H1 (cell line): Measurements from ENCODE around the gene TNFRSF6B. TPM values are rescaled to one million over a fixed set of nuclear protein-coding genes. Genes with fewer than 3 reads are reported as not detected.

Source experiments
- CTCF ChIA-PET: fragments of 300-600 bp; sonication (Branson Sonifier 250); formaldehyde crosslinking; loops from one replicate; lab custom pipeline; 2021; ENCODE audit not compliant: partially characterized antibody; lab: Charles Lee
- POLR2A ChIA-PET: fragments of 300-600 bp; sonication (Branson Sonifier 250); formaldehyde crosslinking; loops from one replicate; lab custom pipeline; 2021; ENCODE audit warnings: inconsistent platforms; ENCODE audit not compliant: partially characterized antibody; lab: Charles Lee
- DNase-seq, 2 experiments: peaks; one replicate each; pipeline versions ENCODE4 v3.0.0 to v3.0.0-alpha.2; 2010 to 2022; ENCODE audit warnings: low spot score in 2 of 2, low read depth in 1 of 2, mixed read lengths in 1 of 2
- FAIRE-seq: peaks from 2 replicates; lab custom pipeline; 2011; peaks lifted over from hg19 to GRCh38; lab: Jason Lieb, UNC
- H2AFZ ChIP-seq: 2 replicates; pipeline ENCODE4 v1.8.1; 2012; ENCODE audit warnings: low read length, inconsistent platforms
- H2AK5ac ChIP-seq: 2 replicates; pipeline ENCODE4 v1.6.1; 2013; ENCODE audit warnings: low read depth, low read length
- H2BK120ac ChIP-seq: replicated peaks from 2 replicates; pipeline ENCODE3; 2013; ENCODE audit warnings: low read depth, low read length, inconsistent platforms
- H2BK12ac ChIP-seq: 2 replicates; pipeline ENCODE4 v1.6.1; 2013; ENCODE audit warnings: low read depth, low read length
- H2BK15ac ChIP-seq: 2 replicates; pipeline ENCODE4 v1.6.1; 2013; ENCODE audit warnings: low read length
- H2BK20ac ChIP-seq: 2 replicates; pipeline ENCODE4 v1.6.1; 2013; ENCODE audit warnings: low read length
- H2BK5ac ChIP-seq: 2 replicates; pipeline ENCODE4 v1.6.1; 2013; ENCODE audit warnings: low read depth, low read length
- H3K14ac ChIP-seq: 2 replicates; pipeline ENCODE4 v1.6.1; 2013; ENCODE audit warnings: inconsistent platforms; ENCODE audit not compliant: insufficient read length
- H3K18ac ChIP-seq: 2 replicates; pipeline ENCODE4 v1.6.1; 2013; ENCODE audit warnings: low read length; ENCODE audit errors: extremely low read depth
- H3K23ac ChIP-seq: 2 replicates; pipeline ENCODE4 v1.6.1; 2013; ENCODE audit warnings: inconsistent platforms; ENCODE audit not compliant: insufficient read length
- H3K23me2 ChIP-seq: 2 replicates; pipeline ENCODE4 v1.6.1; 2013; ENCODE audit warnings: low read depth, low read length
- H3K27ac ChIP-seq: 2 replicates; pipeline ENCODE4 v1.6.1; 2011; ENCODE audit warnings: low read depth, low read length, inconsistent platforms
- H3K27me3 ChIP-seq, 4 experiments: replicated peaks in 1 of 4; 1 replicate in 1 of 4; 2 replicates in 3 of 4; pipeline versions ENCODE4 v1.6.1 to v1.8.1; 2011 to 2013; ENCODE audit warnings: low read length in 3 of 4, mild to moderate bottlenecking in 3 of 4, inconsistent platforms in 2 of 4, mixed read lengths in 2 of 4, moderate library complexity in 1 of 4; ENCODE audit not compliant: control insufficient read depth in 3 of 4, insufficient read depth in 3 of 4; ENCODE audit errors: extremely low read depth in 1 of 4
- H3K36me3 ChIP-seq, 4 experiments: 2 replicates each; pipeline versions ENCODE4 v1.6.1 to v1.8.1; 2011 to 2013; ENCODE audit warnings: mild to moderate bottlenecking in 4 of 4, low read length in 3 of 4, moderate library complexity in 2 of 4, control low read depth in 1 of 4, inconsistent platforms in 1 of 4; ENCODE audit not compliant: insufficient read depth in 4 of 4, control insufficient read depth in 2 of 4
- H3K4ac ChIP-seq: replicated peaks from 2 replicates; pipeline ENCODE3; 2013; ENCODE audit warnings: low read length, low read depth, mixed read lengths, inconsistent platforms; ENCODE audit not compliant: insufficient read length
- H3K4me1 ChIP-seq, 4 experiments: replicated peaks in 1 of 4; 1 replicate in 1 of 4; 2 replicates in 3 of 4; pipeline versions ENCODE4 v1.6.1 to v1.8.1; 2011 to 2013; ENCODE audit warnings: low read length in 3 of 4, inconsistent platforms in 2 of 4, mixed read lengths in 1 of 4; ENCODE audit not compliant: insufficient read depth in 4 of 4, control insufficient read depth in 3 of 4
- H3K4me2 ChIP-seq, 2 experiments: 2 replicates each; pipeline versions ENCODE4 v1.6.1 to v1.8.1; 2011 to 2013; ENCODE audit warnings: low read depth in 2 of 2, low read length in 2 of 2, control low read depth in 1 of 2, inconsistent platforms in 1 of 2, mild to moderate bottlenecking in 1 of 2; ENCODE audit not compliant: insufficient read depth in 1 of 2
- H3K4me3 ChIP-seq, 4 experiments: fragments of 200-600, 300-600 bp in 1 of 4; sonication (generic), shearing (Covaris generic), sonication (Bioruptor Twin) in 1 of 4; 2 replicates each; pipeline versions ENCODE4 v1.5.1 to v1.8.1; 2011 to 2016; ENCODE audit warnings: low read length in 4 of 4, low read depth in 3 of 4, control low read depth in 2 of 4, inconsistent platforms in 2 of 4, mild to moderate bottlenecking in 2 of 4, mixed read lengths in 1 of 4, moderate library complexity in 1 of 4; ENCODE audit not compliant: insufficient read depth in 2 of 4; ENCODE audit errors: extremely low read depth in 1 of 4
- H3K56ac ChIP-seq: replicated peaks from 2 replicates; pipeline ENCODE3; 2013; ENCODE audit warnings: low read depth, mild to moderate bottlenecking, mixed read lengths, low read length, inconsistent platforms; ENCODE audit not compliant: insufficient read length
- H3K79me1 ChIP-seq: 2 replicates; pipeline ENCODE4 v1.6.1; 2013; ENCODE audit warnings: low read depth, low read length, control low read depth
- H3K79me2 ChIP-seq, 2 experiments: 2 replicates each; pipeline versions ENCODE4 v1.6.1 to v1.8.1; 2012 to 2013; ENCODE audit warnings: low read length in 2 of 2, mild to moderate bottlenecking in 2 of 2, inconsistent platforms in 1 of 2; ENCODE audit not compliant: insufficient read depth in 2 of 2, control insufficient read depth in 1 of 2
- H3K9ac ChIP-seq, 4 experiments: replicated peaks in 1 of 4; 1 replicate in 1 of 4; 2 replicates in 3 of 4; pipeline versions ENCODE4 v1.6.1 to v1.8.1; 2011 to 2013; ENCODE audit warnings: low read depth in 3 of 4, low read length in 3 of 4, control low read depth in 2 of 4, mild to moderate bottlenecking in 2 of 4, moderate library complexity in 2 of 4, inconsistent platforms in 1 of 4; ENCODE audit errors: extremely low read depth in 1 of 4
- H3K9me3 ChIP-seq, 2 experiments: 2 replicates each; pipeline versions ENCODE4 v1.6.1 to v1.8.1; 2012 to 2013; ENCODE audit warnings: mild to moderate bottlenecking in 2 of 2, moderate library complexity in 2 of 2, control low read depth in 1 of 2, inconsistent platforms in 1 of 2, low read depth in 1 of 2, low read length in 1 of 2, mixed read lengths in 1 of 2; ENCODE audit not compliant: insufficient read depth in 2 of 2
- H4K20me1 ChIP-seq, 2 experiments: replicated peaks in 1 of 2; 2 replicates each; pipeline versions ENCODE3 to v1.8.1; 2011 to 2013; ENCODE audit warnings: inconsistent platforms in 2 of 2, low read length in 2 of 2, mild to moderate bottlenecking in 1 of 2; ENCODE audit not compliant: insufficient read depth in 2 of 2, control insufficient read depth in 1 of 2
- H4K5ac ChIP-seq: 2 replicates; pipeline ENCODE4 v1.6.1; 2013; ENCODE audit warnings: low read length, low read depth, mixed read lengths, inconsistent platforms; ENCODE audit not compliant: insufficient read length
- H4K8ac ChIP-seq: 2 replicates; pipeline ENCODE4 v1.8.0; 2013; ENCODE audit warnings: mild to moderate bottlenecking, moderate library complexity, low read length, inconsistent platforms; ENCODE audit not compliant: insufficient read depth; ENCODE audit errors: extremely low read depth
- H4K91ac ChIP-seq: replicated peaks from 2 replicates; pipeline ENCODE3; 2013; ENCODE audit warnings: low read length, mixed read lengths, inconsistent platforms; ENCODE audit not compliant: insufficient read length
- CBX5 ChIP-seq: fragments of 300-800, 300-1000 bp; sonication (generic); IDR thresholded peaks from 2 replicates; pipeline ENCODE4 v1.7.1; 2016; ENCODE audit warnings: antibody characterized with exemption, low read length, low read depth
- EP300 ChIP-seq, 2 experiments: IDR thresholded peaks; 1 replicate in 1 of 2; 2 replicates in 1 of 2; pipeline ENCODE4 v1.6.1; 2011 to 2012; ENCODE audit warnings: low read depth in 2 of 2, low read length in 2 of 2, mild to moderate bottlenecking in 2 of 2, borderline replicate concordance in 1 of 2, inconsistent platforms in 1 of 2, moderate library complexity in 1 of 2
- GABPA ChIP-seq: IDR thresholded peaks from 2 replicates; pipeline ENCODE4 v1.6.1; 2011; ENCODE audit warnings: mild to moderate bottlenecking, low read length, moderate library complexity, borderline replicate concordance; ENCODE audit not compliant: insufficient read depth
- PHF8 ChIP-seq: fragments of 200-600 bp; sonication (generic); conservative IDR thresholded peaks from 2 replicates; pipeline ENCODE4 v1.7.1; 2012; ENCODE audit warnings: low read depth, mild to moderate bottlenecking, inconsistent platforms, low read length, moderate library complexity
- POLR2AphosphoS5 ChIP-seq: IDR thresholded peaks from 2 replicates; pipeline ENCODE4 v1.6.1; 2011; ENCODE audit warnings: low read depth, low read length
- RFX5 ChIP-seq: IDR thresholded peaks from 2 replicates; pipeline ENCODE4 v1.6.1; 2011; ENCODE audit warnings: low read depth, low read length, improper control_type of control experiment, borderline replicate concordance
- TAF7 ChIP-seq: optimal IDR thresholded peaks from 2 replicates; pipeline ENCODE3; 2011; ENCODE audit warnings: low read depth, mild to moderate bottlenecking, inconsistent platforms, low read length, moderate library complexity, borderline replicate concordance
- WGBS, 2 experiments: shearing (Covaris generic) in 1 of 2; methylation state at CpG; one replicate each; pipeline versions ENCODE4 v1.1.6 to v1.1.7; 2013 to 2015; ENCODE audit warnings: low lambda C conversion rate in 2 of 2, mixed read lengths in 2 of 2, inconsistent platforms in 1 of 2, low coverage in 1 of 2, missing lambda C conversion rate in 1 of 2; ENCODE audit not compliant: insufficient replicate concordance in 2 of 2, insufficient coverage in 1 of 2, insufficient read length in 1 of 2; ENCODE audit errors: extremely low coverage in 1 of 2, missing lambda C conversion rate in 1 of 2; 5-methylcytosine and 5-hydroxymethylcytosine counted together
- polyA plus RNA-seq, 7 experiments: library from polyadenylated mRNA; depleted of rRNA in 3 of 7; stranded (reverse) in 5 of 7; unstranded in 2 of 7; fragments of >200 nt in 5 of 7; fragments of 200-250 nt in 2 of 7; gene quantifications; 1 replicate in 5 of 7; 2 replicates in 1 of 7; 4 replicates in 1 of 7; pipeline versions ENCODE4 v1.2.1 to v1.2.3, GENCODE V29; 2011 to 2013; ENCODE audit warnings: missing spikeins in 2 of 7, mixed read lengths in 2 of 7
- total RNA-seq: library from RNA; stranded (reverse); fragmentation: NEBNext Ultra II Directional; extraction: Animal tissue kit (Norgen Biotek cat#: 25700); gene quantifications from 2 replicates; pipeline ENCODE4 v1.2.1, GENCODE V29; 2021

The TNFRSF6B gene
- total and polyA plus RNA-seq, 2 of the 8 experiments (the other 6 are each of a cell fraction or from before 2014, with no cell fraction given) = 3.1 TPM; not detected in 1

DNA sequence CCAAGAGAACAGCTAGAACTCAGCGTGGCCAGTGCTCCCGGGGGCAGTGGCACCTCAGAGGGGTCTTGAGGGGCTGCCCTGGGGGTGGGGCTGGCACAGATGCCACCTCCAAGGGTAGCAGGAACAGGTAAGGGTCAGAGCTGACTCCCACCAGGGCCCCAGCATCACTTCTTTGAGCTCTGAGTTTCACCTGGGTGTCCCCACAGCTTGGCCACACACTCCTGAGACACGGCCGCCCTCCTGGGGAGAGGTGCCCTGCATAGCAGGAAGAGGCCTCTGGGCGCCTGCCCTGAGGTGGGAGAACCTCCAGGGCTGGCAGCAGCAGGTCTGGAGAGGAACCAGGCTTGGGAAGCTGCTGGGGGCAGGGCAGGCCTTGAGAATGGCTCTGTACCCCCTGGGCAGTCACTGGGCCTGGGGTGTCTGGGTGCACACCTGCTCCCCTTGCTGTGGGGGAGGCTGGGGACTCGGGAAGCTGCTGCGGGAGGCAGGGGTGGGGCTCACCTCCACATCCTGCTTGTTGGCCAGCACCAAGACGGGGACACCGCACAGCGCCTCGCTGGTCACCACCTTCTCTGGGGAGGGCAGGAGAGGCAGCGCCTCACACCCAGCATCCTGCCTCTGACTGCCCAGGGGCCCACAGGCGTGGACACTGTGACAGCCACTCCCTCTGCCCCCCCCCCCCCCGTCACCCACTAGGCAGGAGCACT is 5.0 kb downstream of the TNFRSF6B start:
- H3K4me2 ChIP-seq = no peak overlapping the region

More for the DNA sequence above, 5.0 kb downstream of the TNFRSF6B start:
- no peak for DNase-seq
- Histone ChIP-seq H3K27me3 (no peaks in the 10 kb centered on the region), H3K9me3 (no peaks in the 10 kb centered on the region), H2BK120ac (no peak overlapping the region), H3K23ac (no peak overlapping the region), H2AK5ac (no peak overlapping the region), H2BK20ac (no peak overlapping the region), H3K9ac (no peak overlapping the region), H3K36me3 (peaks cover 3 to 18% (median 8%) of the 10 kb centered on the region in 4 experiments; a peak in 5 of 8 replicates), H3K4ac (no peak overlapping the region), H4K20me1 (peaks cover 5 to 13% of the 10 kb centered on the region in 2 experiments), H3K79me2 (peaks cover 0 to 5% of the 10 kb centered on the region in 2 experiments; a peak in 1 of 4 replicates), H3K23me2 (peaks cover 5% of the 10 kb centered on the region; the same call in 1 of the 2 replicates), H2BK15ac (no peak overlapping the region), H4K5ac (no peak overlapping the region), H3K4me1 (peaks cover 0 to 9% (median 4%) of the 10 kb centered on the region in 4 experiments; a peak in 3 of 7 replicates), H4K91ac (no peak overlapping the region)
- 83% methylated on average over 7 of the region's 14 CpGs; no CpG with 5 or more reads in 1 of the 2 experiments for WGBS, 2 experiments
- no peak for TF ChIP-seq TAF7
- no peak for TF ChIP-seq EP300 (IDR thresholded peaks at IDR 0.05; ENCODE audit: borderline replicate concordance in 1 of 2, low read depth in 2 of 2, low read length in 2 of 2)
- TF ChIP-seq GABPA = no peak
- TF ChIP-seq RFX5 = no peak
- 0 out of 2 replicates have a peak, but pooled peaks have one; percentile 10 for TF ChIP-seq POLR2AphosphoS5
- no peak for TF ChIP-seq PHF8
- no peak for TF ChIP-seq CBX5
- TF ChIP-seq, all 59 proteins: peak for 1
- H2BK5ac ChIP-seq = no peak overlapping the region
- no peak overlapping the region for H4K8ac ChIP-seq
- POLR2A ChIA-PET = interaction anchor here (0.6 to 4.1 kb wide), 8 partner anchors 10 to 360 kb away, joined by 3 to 18 read pairs (median 7); partner anchors contain the start of genes RTEL1 and SLC2A4RG
- no peak overlapping the region for H2BK12ac ChIP-seq
- H3K4me3 ChIP-seq = no peak overlapping the region
- no peak for FAIRE-seq
- peaks cover 6% of the 10 kb centered on the region; the same call in 1 of the 2 replicates for H3K79me1 ChIP-seq
- no peak overlapping the region for H3K14ac ChIP-seq
- no peak overlapping the region for H3K56ac ChIP-seq
- no peak overlapping the region for H3K27ac ChIP-seq
- CTCF ChIA-PET = interaction anchor here (1.4 kb wide), 1 partner anchor 85 kb away, joined by 3 read pairs; no protein-coding TSS in a partner anchor
- H3K18ac ChIP-seq = no peak overlapping the region
- no peak overlapping the region for H2AFZ ChIP-seq
